Fibroblast of pulmonary artery (primary cell): ENCODE results near the gene SLC25A41.

Source experiments
- DNase-seq: peaks from one replicate; pipeline ENCODE4 v3.0.0-alpha.2; 2010; ENCODE audit warnings: low read depth
- H3K4me3 ChIP-seq: replicated peaks from 2 replicates; pipeline ENCODE4 v1.5.1; 2011; ENCODE audit warnings: low read depth, mild to moderate bottlenecking, control low read depth, low read length, moderate library complexity
- TF ChIP-seq, protein P1 (sequence below): IDR thresholded peaks from 2 replicates; pipeline ENCODE4 v1.5.1; 2011; ENCODE audit warnings: mild to moderate bottlenecking, control low read depth, low read length, inconsistent platforms; ENCODE audit errors: missing control alignments

The SLC25A41 gene

DNA sequence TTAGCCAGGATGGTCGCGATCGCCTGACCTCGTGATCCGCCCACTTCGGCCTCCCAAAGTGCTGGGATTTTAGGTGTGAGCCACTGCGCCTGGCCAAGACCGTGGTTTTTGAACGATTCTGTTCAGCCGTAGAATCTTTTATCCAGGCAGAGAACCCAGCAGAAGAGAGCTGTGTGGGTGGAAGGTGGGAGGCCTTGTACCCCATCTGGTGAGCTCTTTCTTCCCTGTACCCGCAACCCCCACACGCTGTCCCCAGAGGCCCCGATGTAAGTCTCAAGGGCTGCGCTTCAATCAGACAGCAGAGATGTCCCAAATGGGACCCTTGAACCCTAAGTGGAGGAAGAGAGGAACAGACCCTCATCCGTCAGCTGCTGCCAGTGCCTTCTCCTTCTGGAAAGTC lies 22.4 kb upstream of the SLC25A41 start:
- TF ChIP-seq, protein P1, sequence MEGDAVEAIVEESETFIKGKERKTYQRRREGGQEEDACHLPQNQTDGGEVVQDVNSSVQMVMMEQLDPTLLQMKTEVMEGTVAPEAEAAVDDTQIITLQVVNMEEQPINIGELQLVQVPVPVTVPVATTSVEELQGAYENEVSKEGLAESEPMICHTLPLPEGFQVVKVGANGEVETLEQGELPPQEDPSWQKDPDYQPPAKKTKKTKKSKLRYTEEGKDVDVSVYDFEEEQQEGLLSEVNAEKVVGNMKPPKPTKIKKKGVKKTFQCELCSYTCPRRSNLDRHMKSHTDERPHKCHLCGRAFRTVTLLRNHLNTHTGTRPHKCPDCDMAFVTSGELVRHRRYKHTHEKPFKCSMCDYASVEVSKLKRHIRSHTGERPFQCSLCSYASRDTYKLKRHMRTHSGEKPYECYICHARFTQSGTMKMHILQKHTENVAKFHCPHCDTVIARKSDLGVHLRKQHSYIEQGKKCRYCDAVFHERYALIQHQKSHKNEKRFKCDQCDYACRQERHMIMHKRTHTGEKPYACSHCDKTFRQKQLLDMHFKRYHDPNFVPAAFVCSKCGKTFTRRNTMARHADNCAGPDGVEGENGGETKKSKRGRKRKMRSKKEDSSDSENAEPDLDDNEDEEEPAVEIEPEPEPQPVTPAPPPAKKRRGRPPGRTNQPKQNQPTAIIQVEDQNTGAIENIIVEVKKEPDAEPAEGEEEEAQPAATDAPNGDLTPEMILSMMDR = no peak
- H3K4me3 ChIP-seq = no peak overlapping the region
- no peak for DNase-seq

DNA sequence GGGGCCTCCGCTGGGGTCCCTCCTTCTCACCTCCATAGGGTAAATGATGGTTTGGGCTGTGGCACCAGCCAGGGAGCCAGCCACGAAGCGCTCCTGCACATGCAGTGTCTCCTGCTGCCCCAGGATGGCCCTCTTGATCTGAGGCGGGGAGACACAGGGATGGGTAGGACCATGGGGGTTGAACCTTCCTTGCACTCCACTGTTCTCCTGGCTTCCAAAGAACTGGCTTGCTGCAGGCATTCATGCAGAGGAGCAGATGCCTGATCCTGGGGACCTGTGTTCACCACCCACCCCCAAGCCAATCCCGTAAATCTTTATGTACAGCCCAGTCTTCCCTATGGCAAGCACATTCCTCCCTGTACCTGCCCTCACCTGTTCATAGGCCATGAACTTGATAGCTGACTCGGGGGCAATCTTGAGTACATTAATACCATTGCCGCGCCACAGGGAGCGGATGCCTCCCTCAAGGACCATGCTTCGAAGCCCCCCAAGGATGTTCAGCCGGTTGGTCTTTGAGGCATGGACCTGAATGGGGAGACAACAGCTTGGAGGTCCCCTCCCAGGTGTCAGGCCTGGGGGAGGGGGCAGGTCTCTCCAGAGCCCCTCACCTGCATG lies 20.5 kb upstream of the SLC25A41 start:
- DNase-seq = no peak
- no peak overlapping the region for H3K4me3 ChIP-seq
- TF ChIP-seq, protein P1 = no peak

DNA sequence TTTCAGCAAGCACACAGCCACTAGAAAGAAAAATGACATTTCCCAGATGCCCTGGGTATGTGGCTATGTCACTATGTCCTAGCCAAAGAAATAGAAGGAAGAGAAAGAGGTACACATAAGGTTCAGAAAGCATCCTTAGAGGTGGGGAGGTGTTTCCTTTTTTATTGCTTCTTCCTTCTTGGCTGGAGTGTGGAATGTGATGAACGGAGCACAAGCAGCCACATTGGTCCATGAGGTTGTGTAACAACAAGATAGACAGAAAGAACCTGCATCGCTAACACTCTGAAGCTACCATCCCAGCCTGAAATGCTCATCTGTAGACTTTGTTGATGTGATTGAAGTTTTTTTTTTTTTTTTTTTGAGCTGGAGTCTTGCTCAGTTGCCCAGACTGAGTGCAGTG lies 19.3 kb upstream of the SLC25A41 start:
- no peak for DNase-seq
- TF ChIP-seq, protein P1 = no peak
- no peak overlapping the region for H3K4me3 ChIP-seq

DNA sequence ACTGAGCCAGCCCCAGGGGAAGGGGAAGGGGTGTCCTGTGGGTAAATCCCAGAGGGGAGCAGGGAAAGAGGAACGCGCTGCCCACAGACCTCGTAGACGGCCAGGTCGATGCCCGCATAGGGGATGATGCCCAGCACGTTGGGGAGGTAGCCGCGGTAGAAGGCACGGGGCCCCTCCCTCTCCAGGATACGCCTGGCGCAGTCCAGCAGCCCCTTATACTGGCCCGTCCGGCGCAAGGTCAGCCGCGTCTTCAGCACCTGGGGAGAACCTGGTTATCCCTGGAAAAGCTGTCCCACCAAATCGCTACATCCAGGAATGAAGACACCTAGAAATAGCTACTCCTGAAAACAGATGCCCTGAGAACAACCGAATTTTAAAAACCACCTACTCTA lies 18.7 kb upstream of the SLC25A41 start:
- TF ChIP-seq, protein P1 = no peak
- no peak overlapping the region for H3K4me3 ChIP-seq
- DNase-seq = no peak

DNA sequence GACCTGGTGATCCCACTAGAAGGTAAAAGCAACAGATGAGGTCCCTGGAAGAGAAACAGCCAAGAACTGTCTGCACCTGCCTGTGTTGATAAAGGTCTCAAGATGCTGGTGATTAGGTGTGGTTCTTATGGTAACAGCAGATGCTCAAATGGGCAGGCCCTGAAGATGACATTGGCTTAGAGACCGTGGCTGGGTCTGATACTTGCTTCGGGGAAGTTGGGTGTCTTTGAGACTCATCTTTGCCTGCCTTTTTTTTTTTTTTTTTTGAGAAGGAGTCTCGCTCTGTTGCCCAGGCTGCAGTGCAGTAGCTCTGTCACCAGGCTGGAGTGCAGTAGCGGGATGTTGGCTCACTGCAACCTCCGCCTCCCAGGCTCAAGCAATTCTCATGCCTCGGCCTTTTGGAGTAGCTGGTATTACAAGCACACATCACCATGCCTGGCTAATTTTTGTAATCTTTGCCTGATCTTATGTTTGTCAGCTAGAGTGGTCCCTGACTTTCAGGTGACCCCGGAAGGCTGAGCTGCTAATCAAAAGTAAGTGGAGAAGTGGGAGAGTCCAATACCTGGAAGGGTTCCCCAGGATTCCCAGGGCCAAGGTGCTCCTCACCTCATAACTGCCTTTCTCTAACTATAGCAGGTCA lies 18.1 kb upstream of the SLC25A41 start:
- TF ChIP-seq, protein P1 = no peak
- H3K4me3 ChIP-seq = no peak overlapping the region
- DNase-seq = no peak

DNA sequence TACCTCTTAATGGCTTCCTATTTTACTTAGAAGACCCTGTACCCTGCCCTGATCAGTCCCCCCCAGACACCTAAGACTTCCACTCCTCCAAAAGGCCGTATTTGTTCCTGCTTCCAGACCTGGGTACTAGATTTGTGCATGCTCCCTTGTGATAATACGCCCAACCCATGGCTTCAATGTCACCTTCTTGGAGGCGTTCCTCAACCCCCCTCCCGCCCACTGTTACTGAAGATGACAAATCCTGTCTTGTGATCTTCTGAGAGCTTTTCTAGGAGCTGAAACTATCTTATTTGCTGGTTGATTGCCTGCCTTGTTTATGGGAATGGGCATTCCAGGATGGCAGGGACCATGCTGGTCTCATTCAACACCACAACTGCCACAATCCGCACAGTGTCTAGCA lies 16.6 kb upstream of the SLC25A41 start:
- DNase-seq = no peak
- TF ChIP-seq, protein P1 = no peak
- H3K4me3 ChIP-seq = no peak overlapping the region

DNA sequence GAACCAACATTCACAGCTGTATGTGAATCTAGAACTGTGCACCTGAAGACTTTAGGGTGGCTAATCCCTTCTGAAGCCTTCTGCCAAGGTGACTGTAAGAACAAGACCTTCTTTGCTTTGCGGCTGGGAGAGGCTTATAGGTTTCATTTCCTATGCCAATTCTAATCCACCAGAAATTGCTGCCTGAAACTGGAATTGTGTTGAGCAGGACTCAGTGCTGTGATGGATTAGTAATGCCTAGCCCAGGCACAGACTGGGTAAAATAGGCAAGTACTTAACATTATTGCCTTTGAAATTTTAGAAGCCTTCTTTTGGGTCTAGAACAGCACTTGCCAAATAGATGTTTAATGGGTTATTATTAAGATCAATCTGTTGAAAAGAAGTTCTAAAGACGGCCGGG lies 14.5 kb upstream of the SLC25A41 start:
- no peak for DNase-seq
- H3K4me3 ChIP-seq = no peak overlapping the region
- TF ChIP-seq, protein P1 = no peak
